Measurements from ENCODE around the gene VPS18.

The VPS18 gene

GRCh38 chr15:40922608-40923005 lies 28.4 kb downstream of the VPS18 start:
- no peak for DNase-seq

GRCh38 chr15:40923551-40923950 lies 29.3 kb downstream of the VPS18 start:
- no peak for DNase-seq

- DNase-seq = peak; percentile 87
Observed at GRCh38 chr15:40925495-40925862, 31.2 kb downstream of the VPS18 start.

GRCh38 chr15:40925863-40926658 lies 31.8 kb downstream of the VPS18 start:
- peak; percentile 87 for DNase-seq

- DNase-seq = no peak
Observed at GRCh38 chr15:40926659-40927494, 32.6 kb downstream of the VPS18 start.

- peak; percentile 40 for DNase-seq
Observed at GRCh38 chr15:40927495-40927872, 33.2 kb downstream of the VPS18 start.

GRCh38 chr15:40927873-40928806 lies 33.9 kb downstream of the VPS18 start:
- DNase-seq = peak; percentile 72

GRCh38 chr15:40928821-40929659 lies 34.8 kb downstream of the VPS18 start, which contains the start of gene DLL4:
Gene DLL4, plus strand, starts transcription at chr15:40929340. Its CDS starts 329 bp downstream, at chr15:40929669.
- DNase-seq = peak; percentile 88

GRCh38 chr15:40929660-40930429 lies 35.6 kb downstream of the VPS18 start:
- peak; percentile 54 for DNase-seq

GRCh38 chr15:40930430-40931299 lies 36.4 kb downstream of the VPS18 start:
- peak; percentile 35 for DNase-seq

- no peak for DNase-seq
Observed at GRCh38 chr15:40931300-40932142, 37.3 kb downstream of the VPS18 start.

GRCh38 chr15:40932156-40932555 lies 37.9 kb downstream of the VPS18 start:
- DNase-seq = peak; percentile 50

GRCh38 chr15:40932649-40933516 lies 38.6 kb downstream of the VPS18 start:
- DNase-seq = peak; percentile 22

GRCh38 chr15:40933517-40933902 lies 39.3 kb downstream of the VPS18 start:
- DNase-seq = no peak

GRCh38 chr15:40934457-40934856 lies 40.2 kb downstream of the VPS18 start:
- DNase-seq = no peak

- no peak for DNase-seq
Observed at GRCh38 chr15:40936234-40936708, 42.0 kb downstream of the VPS18 start.

- DNase-seq = no peak
Observed at GRCh38 chr15:40936709-40937666, 42.7 kb downstream of the VPS18 start.

Measured in NCI-H1092 treated with DMSO at 0.1 percent for 48 hours (cell line).